Bone marrow (tissue), 2 donors: ENCODE measurements around the gene AFF1.
"Not testable (repeated sequence)": the region's sequence is repeated elsewhere in the genome, so short reads cannot be mapped to it uniquely, and the experiment has no call there.

Experiments
- DNase-seq, 2 donors: peaks; one replicate each; lab custom pipeline; 2025; lab: John Stamatoyannopoulos, UW

The AFF1 gene

GRCh38 chr4:87035881-87036509 lies 101.2 kb downstream of the AFF1 start:
- DNase-seq, result no peak

- no peak for DNase-seq
Observed at GRCh38 chr4:87036713-87037112, 101.9 kb downstream of the AFF1 start.

GRCh38 chr4:87037171-87037570 lies 102.4 kb downstream of the AFF1 start:
- DNase-seq, result not testable (repeated sequence)

GRCh38 chr4:87037671-87038334 lies 103.0 kb downstream of the AFF1 start:
- no peak for DNase-seq

- DNase-seq, result no peak
Observed at GRCh38 chr4:87038837-87039615, 104.2 kb downstream of the AFF1 start.

- DNase-seq, result no peak
Observed at GRCh38 chr4:87041141-87041540, 106.3 kb downstream of the AFF1 start.

GRCh38 chr4:87042221-87042620 lies 107.4 kb downstream of the AFF1 start:
- DNase-seq, result no peak

- DNase-seq, result no peak
Observed at GRCh38 chr4:87042986-87043820, 108.4 kb downstream of the AFF1 start.

GRCh38 chr4:87044511-87045233 lies 109.9 kb downstream of the AFF1 start:
- no peak for DNase-seq

GRCh38 chr4:87045234-87045558 lies 110.4 kb downstream of the AFF1 start:
- no peak for DNase-seq

- DNase-seq, result no peak
Observed at GRCh38 chr4:87045659-87046058, 110.8 kb downstream of the AFF1 start.

- no peak for DNase-seq
Observed at GRCh38 chr4:87046121-87046551, 111.3 kb downstream of the AFF1 start.

- DNase-seq, result no peak
Observed at GRCh38 chr4:87047281-87047798, 112.5 kb downstream of the AFF1 start.

- DNase-seq, result no peak
Observed at GRCh38 chr4:87049508-87049907, 114.7 kb downstream of the AFF1 start.

- no peak for DNase-seq
Observed at GRCh38 chr4:87050596-87050995, 115.8 kb downstream of the AFF1 start.

- DNase-seq, result no peak
Observed at GRCh38 chr4:87051121-87051713, 116.4 kb downstream of the AFF1 start.

GRCh38 chr4:87052615-87053014 lies 117.8 kb downstream of the AFF1 start:
- no peak for DNase-seq

GRCh38 chr4:87053176-87053658 lies 118.4 kb downstream of the AFF1 start:
- peak in 1 of 2 donors; percentile 20 for DNase-seq

GRCh38 chr4:87053802-87054767 lies 119.3 kb downstream of the AFF1 start:
- DNase-seq, result no peak

GRCh38 chr4:87054900-87055299 lies 120.1 kb downstream of the AFF1 start:
- DNase-seq, result no peak
